IMR-90 (cell line): ENCODE data around the gene CTAG1B. TPM values are rescaled to one million over a fixed set of nuclear protein-coding genes. Genes with fewer than 3 reads are reported as not detected.
A peak's percentile ranks its signal among the peaks of the same experiment; 100 is the strongest.

Experiments
- ATAC-seq: fragments of 200-7000 bp; cut with Tn5 transposase; 2 replicates; pipeline ENCODE4 v1.9.1; 2020; ENCODE audit warnings: low read depth, mild to moderate bottlenecking, moderate library complexity
- BruUV-seq: library from RNA; stranded (reverse); fragments of 400-500 nt; replicated peaks from 2 replicates; lab custom pipeline; 2021; lab: Mats Ljungman, UMichigan
- CTCF ChIA-PET: fragments of 300-600 bp; formaldehyde crosslinking; extraction: SDS; loops from one replicate; lab custom pipeline; 2021; ENCODE audit warnings: antibody characterized with exemption; lab: Yijun Ruan, JAX
- POLR2A ChIA-PET: fragments of 300-600 bp; sonication (Branson Sonifier 250); formaldehyde crosslinking; loops from one replicate; lab custom pipeline; 2022; ENCODE audit warnings: antibody characterized with exemption; ENCODE audit not compliant: unreplicated experiment; lab: Charles Lee
- DNase-seq: peaks from one replicate; pipeline ENCODE4 v3.0.0; 2013
- H2AFZ ChIP-seq: replicated peaks from 2 replicates; pipeline ENCODE3; 2013; ENCODE audit warnings: low read length, mild to moderate bottlenecking; ENCODE audit not compliant: poor library complexity
- H2AK5ac ChIP-seq: 2 replicates; pipeline ENCODE4 v1.6.1; 2013; ENCODE audit warnings: low read depth, low read length, inconsistent platforms
- H2AK9ac ChIP-seq: replicated peaks from 2 replicates; pipeline ENCODE3; 2013; ENCODE audit warnings: mild to moderate bottlenecking, low read depth, low read length, moderate library complexity; ENCODE audit not compliant: poor library complexity
- H2BK120ac ChIP-seq: 2 replicates; pipeline ENCODE4 v1.6.1; 2013; ENCODE audit warnings: low read depth, low read length, inconsistent platforms
- H2BK15ac ChIP-seq: 3 replicates; pipeline ENCODE4 v1.6.1; 2013; ENCODE audit warnings: low read depth, low read length, inconsistent platforms
- H2BK20ac ChIP-seq: 2 replicates; pipeline ENCODE4 v1.6.1; 2013; ENCODE audit warnings: low read depth, mild to moderate bottlenecking, inconsistent platforms, low read length, moderate library complexity
- H2BK5ac ChIP-seq: 2 replicates; pipeline ENCODE4 v1.6.1; 2013; ENCODE audit warnings: mild to moderate bottlenecking, low read depth, low read length, inconsistent platforms; ENCODE audit not compliant: poor library complexity, severe bottlenecking
- H3K14ac ChIP-seq: replicated peaks from 2 replicates; pipeline ENCODE4 v1.6.1; 2013; ENCODE audit warnings: low read depth, low read length, inconsistent platforms
- H3K18ac ChIP-seq: 2 replicates; pipeline ENCODE4 v1.6.1; 2013; ENCODE audit warnings: low read depth, low read length, control low read depth
- H3K23ac ChIP-seq: 2 replicates; pipeline ENCODE4 v1.6.1; 2013; ENCODE audit warnings: low read depth, low read length, inconsistent platforms
- H3K27ac ChIP-seq: 2 replicates; pipeline ENCODE4 v1.5.1; 2013; ENCODE audit warnings: mild to moderate bottlenecking, control low read depth, low read length; ENCODE audit not compliant: insufficient read depth
- H3K27me3 ChIP-seq: 2 replicates; pipeline ENCODE4 v1.6.1; 2013; ENCODE audit warnings: low read length; ENCODE audit not compliant: control insufficient read depth, insufficient read depth
- H3K36me3 ChIP-seq: 2 replicates; pipeline ENCODE4 v1.6.1; 2013; ENCODE audit warnings: low read length, mixed read lengths; ENCODE audit not compliant: control insufficient read depth, insufficient read depth
- H3K4ac ChIP-seq: 2 replicates; pipeline ENCODE4 v1.6.1; 2013; ENCODE audit warnings: low read depth, low read length, inconsistent platforms
- H3K4me1 ChIP-seq: 2 replicates; pipeline ENCODE4 v1.6.1; 2013; ENCODE audit warnings: low read length, mixed read lengths; ENCODE audit not compliant: control insufficient read depth, insufficient read depth
- H3K4me2 ChIP-seq: 2 replicates; pipeline ENCODE4 v1.6.1; 2013; ENCODE audit warnings: low read depth, mild to moderate bottlenecking, control low read depth, low read length, moderate library complexity
- H3K4me3 ChIP-seq: 2 replicates; pipeline ENCODE4 v1.5.1; 2013; ENCODE audit warnings: low read depth, mild to moderate bottlenecking, control low read depth, low read length, moderate library complexity; ENCODE audit not compliant: insufficient read depth
- H3K56ac ChIP-seq: 2 replicates; pipeline ENCODE4 v1.6.1; 2013; ENCODE audit warnings: low read length, inconsistent platforms; ENCODE audit not compliant: insufficient read depth; ENCODE audit errors: extremely low read depth
- H3K79me1 ChIP-seq, 2 experiments: 2 replicates each; pipeline ENCODE4 v1.6.1; 2013; ENCODE audit warnings: low read length in 2 of 2, inconsistent platforms in 1 of 2, low read depth in 1 of 2
- H3K9ac ChIP-seq: 2 replicates; pipeline ENCODE4 v1.6.1; 2013; ENCODE audit warnings: low read depth, low read length, control low read depth
- H3K9me1 ChIP-seq: 2 replicates; pipeline ENCODE4 v1.6.1; 2013; ENCODE audit warnings: low read length, inconsistent platforms; ENCODE audit not compliant: insufficient read depth
- H3K9me3 ChIP-seq: 2 replicates; pipeline ENCODE4 v1.6.1; 2013; ENCODE audit warnings: low read length; ENCODE audit not compliant: control insufficient read depth, insufficient read depth
- H4K20me1 ChIP-seq: 2 replicates; pipeline ENCODE4 v1.6.1; 2013; ENCODE audit warnings: low read length, inconsistent platforms; ENCODE audit not compliant: insufficient read depth
- H4K5ac ChIP-seq: 2 replicates; pipeline ENCODE4 v1.6.1; 2013; ENCODE audit warnings: mild to moderate bottlenecking, low read depth, low read length, control low read depth
- H4K8ac ChIP-seq, 2 experiments: 2 replicates each; pipeline ENCODE4 v1.6.1; 2013; ENCODE audit warnings: low read depth in 2 of 2, low read length in 2 of 2, control low read depth in 1 of 2, inconsistent platforms in 1 of 2
- H4K91ac ChIP-seq: 2 replicates; pipeline ENCODE4 v1.6.1; 2013; ENCODE audit warnings: low read depth, low read length, inconsistent platforms; ENCODE audit not compliant: insufficient read depth
- BHLHE40 ChIP-seq: fragments of 150-350 bp; IDR thresholded peaks from 2 replicates; pipeline ENCODE4 v1.6.1; 2016; ENCODE audit warnings: mild to moderate bottlenecking, low read depth, low read length
- CHD1 ChIP-seq: IDR thresholded peaks from 2 replicates; pipeline ENCODE4 v1.6.1; 2012; ENCODE audit warnings: low read depth, low read length, improper control_type of control experiment
- FOS ChIP-seq: fragments of 150-350 bp; IDR thresholded peaks from 2 replicates; pipeline ENCODE4 v1.6.1; 2016; ENCODE audit warnings: low read depth, low read length
- MAFK ChIP-seq: IDR thresholded peaks from 2 replicates; pipeline ENCODE4 v1.6.1; 2012; ENCODE audit warnings: low read depth, low read length, improper control_type of control experiment
- MAZ ChIP-seq: IDR thresholded peaks from 2 replicates; pipeline ENCODE4 v1.6.1; 2012; ENCODE audit warnings: low read depth, mild to moderate bottlenecking, low read length, improper control_type of control experiment, moderate library complexity, borderline replicate concordance
- MXI1 ChIP-seq: IDR thresholded peaks from 2 replicates; pipeline ENCODE4 v1.6.1; 2012; ENCODE audit warnings: low read depth, mild to moderate bottlenecking, low read length, moderate library complexity, borderline replicate concordance
- NFE2L2 ChIP-seq: fragments of 150-350 bp; IDR thresholded peaks from 2 replicates; pipeline ENCODE4 v1.6.1; 2016; ENCODE audit warnings: low read depth, mild to moderate bottlenecking, low read length
- POLR2A ChIP-seq: IDR thresholded peaks from 2 replicates; pipeline ENCODE4 v1.6.1; 2012; ENCODE audit warnings: mild to moderate bottlenecking, low read depth, low read length
- RCOR1 ChIP-seq: IDR thresholded peaks from 2 replicates; pipeline ENCODE4 v1.6.1; 2012; ENCODE audit warnings: mild to moderate bottlenecking, low read length, improper control_type of control experiment; ENCODE audit not compliant: insufficient replicate concordance
- RFX5 ChIP-seq: IDR thresholded peaks from 2 replicates; pipeline ENCODE4 v1.8.0; 2012; ENCODE audit warnings: low read depth, mild to moderate bottlenecking, low read length, moderate library complexity
- SMC3 ChIP-seq: fragments of 150-350 bp; IDR thresholded peaks from 2 replicates; pipeline ENCODE4 v1.6.1; 2016; ENCODE audit warnings: low read depth, mild to moderate bottlenecking, antibody characterized with exemption, low read length, moderate library complexity
- WGBS, 2 experiments: methylation state at CpG; one replicate each; pipeline versions ENCODE4 v1.1.5 to v1.1.7; 2013; ENCODE audit warnings: missing lambda C conversion rate in 2 of 2; ENCODE audit not compliant: insufficient read length in 1 of 2; ENCODE audit errors: extremely low coverage in 2 of 2; 5-methylcytosine and 5-hydroxymethylcytosine counted together
- dilution Hi-C: fragments of 300-500 bp; cut with HindIII; formaldehyde crosslinking; loops from one replicate; pipeline ENCODE4 v1.14.3; 2018; ENCODE audit warnings: low sequenced_read_pairs; ENCODE audit not compliant: unreplicated experiment
- in situ Hi-C: fragments of 300-500 bp; cut with MboI; formaldehyde crosslinking; loops from 3 replicates; pipeline ENCODE4 v1.14.3; 2019; ENCODE audit warnings: low sequenced_read_pairs, inconsistent platforms, mixed read lengths
- intact Hi-C: fragments of 100-400 bp; cut with micrococcal nuclease; formaldehyde crosslinking; loops from 2 replicates; pipeline ENCODE4 v1.10.0; 2022
- polyA plus RNA-seq, 3 experiments: library from polyadenylated mRNA; depleted of rRNA; stranded (reverse); fragments of >200 nt; gene quantifications; 2 replicates each; pipeline ENCODE4 v1.2.3, GENCODE V29; 2012; ENCODE audit warnings: low replicate concordance in 1 of 3
- total RNA-seq: library from RNA; depleted of rRNA; stranded (reverse); fragments of >200 nt; gene quantifications from 2 replicates; pipeline ENCODE4 v1.2.3, GENCODE V29; 2012
- TF ChIP-seq, protein P1 (sequence below): conservative IDR thresholded peaks from 2 replicates; pipeline ENCODE4 v1.5.1; 2012; ENCODE audit warnings: mild to moderate bottlenecking, low read depth, low read length, improper control_type of control experiment
- TF ChIP-seq, protein P2 (sequence below): fragments of 150-350 bp; IDR thresholded peaks from 2 replicates; pipeline ENCODE4 v1.6.1; 2016; ENCODE audit warnings: low read depth, mild to moderate bottlenecking, low read length, moderate library complexity, borderline replicate concordance

Gene CTAG1B
- total and polyA plus RNA-seq, 2 of the 4 experiments (the other 2 are of a cell fraction) = not detected

DNA sequence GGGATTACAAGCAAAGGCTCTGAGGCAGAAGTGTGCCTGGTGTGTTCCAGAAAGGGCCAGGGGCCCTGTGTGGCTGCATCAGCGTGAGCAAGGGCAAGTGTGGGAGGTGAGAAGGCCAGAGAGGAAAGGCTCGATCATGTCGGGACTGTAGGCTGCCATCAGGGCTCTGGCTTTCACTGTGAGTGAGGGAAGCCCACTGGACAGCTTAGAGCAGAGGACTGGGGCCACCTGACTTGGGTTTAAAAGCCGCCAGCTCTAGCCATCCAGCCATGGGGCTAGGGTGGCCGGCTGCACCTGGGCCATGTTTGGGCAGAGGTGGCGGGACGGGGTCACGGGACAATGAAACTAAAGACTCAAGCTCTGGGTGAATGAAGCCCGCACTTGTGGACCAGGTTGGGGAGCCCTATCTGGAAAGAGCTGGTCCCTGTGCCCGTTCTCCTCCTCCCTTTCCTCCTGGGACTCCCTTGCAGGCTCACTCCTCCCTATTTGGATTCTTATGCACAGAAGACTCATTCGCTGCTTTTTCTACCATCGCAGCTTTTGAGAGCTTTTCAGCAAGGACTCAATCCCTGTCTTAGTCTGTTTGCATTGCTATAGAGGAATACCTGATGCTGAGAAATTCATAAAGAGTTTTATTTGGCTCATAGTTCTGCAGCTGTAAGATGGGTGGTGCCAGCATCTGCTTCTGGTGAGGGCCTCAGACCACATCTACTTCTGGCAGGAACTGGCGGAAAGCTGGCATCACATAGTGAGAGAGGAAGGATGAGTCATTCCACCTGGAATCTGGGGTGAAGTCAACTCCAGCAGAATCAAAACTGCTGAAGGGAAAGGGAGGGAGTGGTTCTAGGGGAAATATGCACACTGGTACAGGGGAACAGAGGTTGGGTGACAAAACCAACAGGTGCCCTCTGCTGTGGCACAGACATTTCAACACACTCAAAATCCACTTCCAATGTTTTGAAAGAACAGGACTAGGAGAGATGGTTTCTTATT, 15.3 kb downstream of the CTAG1B start:
- Histone ChIP-seq H3K27ac (no peak overlapping the region), H3K4ac (no peak overlapping the region), H2AK9ac (peak overlapping the region; percentile 39), H3K9me3 (peaks cover 3% of the 10 kb centered on the region), H4K20me1 (no peaks in the 10 kb centered on the region), H2AK5ac (no peak overlapping the region), H4K5ac (no peak overlapping the region), H3K79me1 (no peaks in the 10 kb centered on the region), H3K4me3 (no peak overlapping the region), H3K9me1 (no peaks in the 10 kb centered on the region), H3K27me3 (peaks cover 5% of the 10 kb centered on the region), H4K91ac (no peak overlapping the region), H4K8ac (no peak overlapping the region), H3K14ac (no peak overlapping the region), H3K9ac (no peak overlapping the region), H3K56ac (no peak overlapping the region), H3K36me3 (no peaks in the 10 kb centered on the region), H2BK15ac (no peak overlapping the region), H3K23ac (no peak overlapping the region), H2AFZ (no peak overlapping the region), H2BK120ac (no peak overlapping the region), H3K4me1 (no peaks in the 10 kb centered on the region; the same call in 1 of the 2 replicates), H3K18ac (no peak overlapping the region), H2BK5ac (no peak overlapping the region), H3K4me2 (no peak overlapping the region), H2BK20ac (no peak overlapping the region)
- DNase-seq (peak; percentile 57), ATAC-seq (peak; percentile 60)
- dilution Hi-C loops = no loop called here
- no peak for TF ChIP-seq MXI1
- no peak for TF ChIP-seq CHD1
- TF ChIP-seq RFX5 = no peak
- TF ChIP-seq BHLHE40 = no peak
- TF ChIP-seq MAZ = 0 out of 2 replicates have a peak, but pooled peaks have one; percentile 14
- TF ChIP-seq, protein P1, sequence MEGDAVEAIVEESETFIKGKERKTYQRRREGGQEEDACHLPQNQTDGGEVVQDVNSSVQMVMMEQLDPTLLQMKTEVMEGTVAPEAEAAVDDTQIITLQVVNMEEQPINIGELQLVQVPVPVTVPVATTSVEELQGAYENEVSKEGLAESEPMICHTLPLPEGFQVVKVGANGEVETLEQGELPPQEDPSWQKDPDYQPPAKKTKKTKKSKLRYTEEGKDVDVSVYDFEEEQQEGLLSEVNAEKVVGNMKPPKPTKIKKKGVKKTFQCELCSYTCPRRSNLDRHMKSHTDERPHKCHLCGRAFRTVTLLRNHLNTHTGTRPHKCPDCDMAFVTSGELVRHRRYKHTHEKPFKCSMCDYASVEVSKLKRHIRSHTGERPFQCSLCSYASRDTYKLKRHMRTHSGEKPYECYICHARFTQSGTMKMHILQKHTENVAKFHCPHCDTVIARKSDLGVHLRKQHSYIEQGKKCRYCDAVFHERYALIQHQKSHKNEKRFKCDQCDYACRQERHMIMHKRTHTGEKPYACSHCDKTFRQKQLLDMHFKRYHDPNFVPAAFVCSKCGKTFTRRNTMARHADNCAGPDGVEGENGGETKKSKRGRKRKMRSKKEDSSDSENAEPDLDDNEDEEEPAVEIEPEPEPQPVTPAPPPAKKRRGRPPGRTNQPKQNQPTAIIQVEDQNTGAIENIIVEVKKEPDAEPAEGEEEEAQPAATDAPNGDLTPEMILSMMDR = no peak
- no peak for TF ChIP-seq NFE2L2
- TF ChIP-seq POLR2A = no peak
- TF ChIP-seq MAFK = no peak
- TF ChIP-seq, protein P2, sequence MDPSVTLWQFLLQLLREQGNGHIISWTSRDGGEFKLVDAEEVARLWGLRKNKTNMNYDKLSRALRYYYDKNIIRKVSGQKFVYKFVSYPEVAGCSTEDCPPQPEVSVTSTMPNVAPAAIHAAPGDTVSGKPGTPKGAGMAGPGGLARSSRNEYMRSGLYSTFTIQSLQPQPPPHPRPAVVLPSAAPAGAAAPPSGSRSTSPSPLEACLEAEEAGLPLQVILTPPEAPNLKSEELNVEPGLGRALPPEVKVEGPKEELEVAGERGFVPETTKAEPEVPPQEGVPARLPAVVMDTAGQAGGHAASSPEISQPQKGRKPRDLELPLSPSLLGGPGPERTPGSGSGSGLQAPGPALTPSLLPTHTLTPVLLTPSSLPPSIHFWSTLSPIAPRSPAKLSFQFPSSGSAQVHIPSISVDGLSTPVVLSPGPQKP = no peak
- no peak for TF ChIP-seq SMC3
- TF ChIP-seq RCOR1 = no peak
- TF ChIP-seq FOS = peak; percentile 24; the same call in 1 of the 2 replicates
- in situ Hi-C loops = no loop called here
- CTCF ChIA-PET = no interaction called here
- POLR2A ChIA-PET = no interaction called here
- WGBS, 2 experiments = 72% methylated on average over 4 of the region's 13 CpGs; no CpG with 5 or more reads in 1 of the 2 experiments
- BruUV-seq = no TSS peak
- intact Hi-C loops = no loop called here
